Astrocyte of the hippocampus (primary cell): Measurements from ENCODE around the gene ZC3HAV1.
"Not testable (repeated sequence)": the region's sequence is repeated elsewhere in the genome, so short reads cannot be mapped to it uniquely, and the experiment has no call there.

Experiments
- DNase-seq: peaks from one replicate; pipeline ENCODE4 v3.0.0; 2011; ENCODE audit warnings: low read depth, low spot score

ZC3HAV1 gene

DNA sequence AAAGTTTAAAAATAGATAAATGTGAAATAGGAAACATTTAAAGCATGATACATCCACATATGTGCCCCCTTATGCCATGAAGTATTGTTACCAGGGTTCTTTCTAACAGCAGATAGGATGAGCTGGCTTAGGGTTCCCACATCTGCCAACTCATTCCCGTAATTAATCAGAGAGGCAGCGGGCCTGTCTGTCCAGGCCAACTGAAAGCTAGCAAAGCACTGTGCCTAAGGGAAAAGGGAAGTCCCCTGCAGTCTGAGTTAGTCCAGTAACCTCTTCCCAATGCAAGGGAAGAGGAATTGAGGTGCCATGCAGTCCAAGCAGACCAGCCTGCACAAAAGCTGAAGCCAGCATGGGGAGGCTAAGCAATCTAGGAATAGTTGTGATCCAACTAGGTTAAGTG is 55.4 kb downstream of the ZC3HAV1 start:
- no peak for DNase-seq

DNA sequence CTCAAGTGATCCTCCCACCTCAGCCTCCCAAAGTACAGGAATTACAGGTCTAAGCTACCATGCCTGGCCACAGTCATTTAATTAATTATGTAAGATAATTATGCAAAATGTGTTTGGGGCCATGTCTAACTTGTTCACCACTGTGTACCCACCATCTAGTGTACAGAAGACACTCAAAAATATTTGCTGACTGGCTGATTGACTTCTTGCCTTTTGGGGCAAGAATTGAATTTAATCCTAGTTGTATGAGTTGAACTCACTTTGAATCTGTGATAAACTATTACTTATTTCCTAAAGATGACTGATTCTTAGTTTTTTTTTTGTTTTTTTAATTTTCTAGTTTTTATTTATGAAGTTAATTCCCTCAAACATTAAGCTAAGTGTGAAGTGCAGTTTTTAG is 57.9 kb downstream of the ZC3HAV1 start:
- DNase-seq, result no peak

DNA sequence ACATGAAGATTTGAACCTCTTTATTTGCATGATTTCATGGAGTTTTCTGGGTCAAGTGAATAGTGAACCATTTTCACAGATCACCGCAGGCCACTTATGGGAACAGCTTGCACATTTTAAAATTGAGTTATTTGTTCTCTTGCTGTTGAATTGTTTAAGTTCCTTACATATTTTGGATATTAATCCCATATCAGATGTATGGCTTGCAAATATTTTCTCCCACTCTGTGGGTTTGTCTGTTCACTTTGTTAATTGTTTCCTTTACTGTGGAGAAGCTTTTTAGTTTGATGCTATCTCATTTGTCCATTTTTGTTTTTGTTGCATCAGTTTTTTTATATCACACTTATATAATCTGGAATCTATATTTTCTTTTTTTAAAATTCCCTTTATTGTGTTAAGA is 59.6 kb downstream of the ZC3HAV1 start:
- DNase-seq, result no peak

DNA sequence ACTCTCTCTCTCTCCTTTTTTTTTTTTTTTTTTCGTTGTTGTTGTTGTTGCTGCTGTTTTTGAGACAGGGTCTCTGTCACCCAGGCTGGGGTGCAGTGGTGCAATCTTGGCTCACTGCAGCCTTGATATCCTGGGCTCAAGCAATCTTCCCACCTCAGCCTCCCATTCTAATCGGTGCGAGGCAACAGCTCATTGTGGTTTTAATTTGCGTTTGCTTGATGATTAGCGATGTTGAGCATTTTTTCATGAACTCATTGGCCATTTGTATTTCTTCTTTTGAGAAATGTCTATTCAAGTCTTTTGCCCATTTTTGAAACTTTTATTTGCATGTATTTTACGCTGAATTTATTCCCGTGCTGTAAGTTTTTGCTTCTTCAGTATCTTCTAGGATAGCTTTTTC is 60.4 kb downstream of the ZC3HAV1 start:
- DNase-seq, result no peak

DNA sequence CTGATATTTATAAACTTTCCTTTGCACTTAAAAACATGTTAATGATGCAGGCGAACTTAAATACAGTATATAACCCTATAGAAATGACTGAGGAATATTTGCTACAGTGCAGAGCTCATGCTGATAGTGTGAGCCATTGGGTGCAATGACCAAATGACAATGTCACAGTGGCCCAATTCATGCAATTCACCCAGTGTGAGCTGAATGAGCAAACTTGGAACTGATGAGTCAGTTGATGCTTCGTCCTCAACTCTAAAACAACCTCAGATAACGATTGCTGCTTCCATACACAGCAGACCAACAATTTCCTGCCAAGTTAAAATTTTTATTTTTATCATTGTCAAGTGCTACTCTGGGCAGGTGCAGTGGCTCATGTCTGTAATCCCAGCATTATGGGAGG is 61.5 kb downstream of the ZC3HAV1 start:
- DNase-seq, result no peak

DNA sequence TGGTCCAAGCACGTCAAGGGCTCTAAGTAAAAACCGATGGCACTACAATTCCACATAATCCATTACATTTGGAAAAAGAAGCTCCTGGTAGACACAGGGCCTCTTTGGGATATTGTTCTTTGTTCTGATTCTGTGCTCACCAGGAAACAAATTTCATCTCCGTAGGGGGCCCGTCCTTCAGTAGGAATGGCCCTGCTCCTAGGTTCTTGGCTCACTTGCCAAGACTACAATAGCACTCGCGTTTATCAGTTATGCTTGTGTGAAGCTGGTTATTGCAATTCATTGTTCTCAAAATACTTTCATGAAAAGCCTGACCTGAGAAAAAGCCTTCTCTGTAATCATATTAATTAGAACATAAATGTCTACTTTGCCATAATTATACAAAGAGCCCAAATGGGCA is 63.4 kb downstream of the ZC3HAV1 start:
- no peak for DNase-seq

DNA sequence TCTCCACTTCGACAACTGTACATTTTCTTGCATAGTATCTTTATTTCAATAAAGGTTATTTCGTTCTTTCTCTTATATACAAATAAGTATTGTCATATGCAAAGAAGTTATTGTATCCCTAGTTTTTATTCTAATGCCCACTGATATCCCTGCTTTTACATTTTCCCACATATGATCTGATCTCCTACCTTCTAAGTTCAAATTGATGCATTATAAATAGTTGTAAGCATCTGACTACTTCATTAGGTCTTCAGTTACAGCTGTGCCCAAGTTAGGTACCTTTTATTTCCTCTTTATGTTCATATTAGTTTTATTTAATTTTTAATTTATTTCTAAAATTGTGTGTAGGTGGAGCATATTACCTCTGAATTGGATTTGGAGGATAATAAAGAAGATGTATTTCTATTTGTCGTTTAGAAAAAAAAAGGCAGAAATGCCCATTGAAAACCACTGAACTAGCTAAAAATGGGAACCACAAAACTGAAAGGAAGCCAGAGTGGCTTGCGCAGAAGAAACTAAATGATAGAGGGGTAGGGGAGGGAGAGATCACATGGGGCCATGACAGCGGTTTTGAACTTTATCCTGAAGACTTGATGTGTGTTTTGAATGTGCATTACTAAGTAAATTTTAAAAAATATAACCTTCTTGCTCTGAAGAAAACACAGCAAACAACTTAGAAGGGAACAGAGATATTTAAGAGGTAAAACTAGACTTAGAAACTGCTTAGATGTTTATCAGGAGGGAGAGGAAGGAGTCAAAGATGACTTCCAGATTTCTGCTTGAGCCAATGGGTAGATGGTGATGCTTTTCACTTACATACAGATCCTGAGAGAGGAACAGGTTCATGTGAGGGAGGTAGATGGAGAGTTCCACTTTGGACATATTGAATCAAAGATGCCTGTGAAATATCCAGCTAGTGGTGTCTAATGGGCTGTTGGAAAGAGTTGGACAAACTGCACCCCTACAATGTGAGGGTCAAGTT is 64.4 kb downstream of the ZC3HAV1 start:
- DNase-seq, result no peak

DNA sequence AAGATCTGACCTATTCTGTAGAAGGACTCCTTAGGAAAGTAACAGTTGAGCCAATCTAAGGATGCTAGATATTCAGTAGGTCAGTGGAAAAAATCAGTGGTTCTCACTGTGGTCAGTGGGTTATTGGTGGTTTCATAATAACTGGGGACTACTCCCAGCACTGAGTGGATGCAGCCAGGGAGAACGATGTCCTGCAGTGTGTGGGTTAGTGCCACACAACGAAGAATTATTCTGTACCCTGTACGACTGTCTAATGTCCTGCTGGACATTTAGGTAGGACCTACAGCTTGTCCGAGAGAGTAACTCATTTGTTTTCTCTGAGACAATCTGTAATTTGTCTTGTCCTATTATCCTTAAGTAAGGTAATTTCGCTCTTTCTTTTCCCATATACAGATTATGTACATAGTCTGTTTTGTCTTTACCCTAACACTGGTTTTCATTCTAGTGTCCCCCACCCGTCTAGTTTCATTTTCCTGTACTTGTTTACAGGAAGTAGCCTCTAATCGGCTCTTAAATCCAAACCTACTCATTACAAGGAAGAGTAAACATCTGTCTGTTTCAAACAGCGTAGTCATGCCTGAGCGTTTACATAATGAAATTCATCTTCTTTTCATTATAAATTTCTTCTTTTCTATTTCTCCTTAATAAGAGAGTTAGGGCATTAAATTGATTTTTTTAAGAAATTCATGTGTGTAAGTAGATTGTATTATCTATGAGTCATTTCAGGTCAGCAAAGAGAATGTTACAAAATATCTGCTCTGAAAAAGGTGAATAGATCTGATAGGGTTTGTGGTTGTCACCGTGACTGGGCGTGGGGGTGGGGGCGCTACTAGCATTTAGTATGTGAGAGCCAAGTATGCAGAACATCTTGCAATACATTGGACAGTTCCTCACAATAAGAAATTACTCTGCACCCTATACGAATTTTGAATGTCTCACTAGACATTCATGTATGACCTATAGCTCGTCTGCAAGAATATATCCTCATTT is 65.4 kb downstream of the ZC3HAV1 start:
- DNase-seq, result no peak

DNA sequence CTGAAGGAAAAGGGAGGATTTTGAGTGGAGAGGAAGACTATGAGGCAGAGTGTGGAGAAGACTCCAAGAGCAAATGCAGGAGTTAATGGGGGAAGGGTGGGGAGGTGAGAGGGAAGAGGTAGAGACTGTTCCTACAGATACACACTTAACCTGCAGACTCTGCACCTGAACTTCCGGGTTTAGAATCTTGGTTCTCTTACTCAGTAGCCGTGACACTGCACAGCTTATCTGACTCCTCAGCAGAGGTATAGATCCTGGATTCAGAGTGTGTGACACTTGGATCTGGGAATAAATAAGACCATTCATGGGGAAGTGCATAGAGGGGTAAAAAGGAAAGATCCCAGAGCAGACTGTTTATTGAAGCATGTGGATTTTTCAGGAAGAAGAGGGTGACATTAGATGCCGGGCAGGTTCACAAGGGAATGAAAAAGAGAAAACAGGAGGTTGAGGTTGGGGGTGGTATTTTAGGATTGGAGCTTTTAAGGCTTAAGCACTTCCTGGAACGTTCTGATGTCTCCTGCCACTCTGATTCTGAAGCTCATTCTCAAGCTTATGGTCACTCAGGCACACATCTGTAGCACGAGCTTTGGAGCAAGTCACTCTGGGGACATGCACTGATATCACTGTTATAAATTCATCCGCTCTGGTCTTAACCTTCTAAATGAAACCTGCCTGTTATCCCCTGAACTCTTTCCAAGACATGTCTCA is 68.0 kb downstream of the ZC3HAV1 start:
- no peak for DNase-seq

DNA sequence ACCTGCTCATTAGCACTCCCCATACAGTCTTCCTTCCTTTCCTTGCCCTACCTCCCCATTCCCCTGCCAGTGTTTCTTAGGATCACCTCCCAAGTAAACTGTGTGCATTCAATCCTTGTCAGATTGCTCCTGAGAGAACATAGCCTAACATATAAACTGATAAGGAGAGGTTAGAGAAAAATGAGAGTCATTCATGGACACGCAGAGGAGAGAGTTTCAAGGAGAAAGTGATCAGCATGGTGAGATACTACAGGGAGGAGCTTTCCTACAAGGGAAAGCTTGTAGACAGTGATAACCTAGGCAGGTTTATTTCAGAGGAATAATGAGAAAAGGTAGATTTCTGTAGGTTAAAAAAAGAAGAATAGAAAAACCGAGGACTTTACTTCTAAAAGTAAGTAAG is 70.8 kb downstream of the ZC3HAV1 start:
- DNase-seq, result no peak

DNA sequence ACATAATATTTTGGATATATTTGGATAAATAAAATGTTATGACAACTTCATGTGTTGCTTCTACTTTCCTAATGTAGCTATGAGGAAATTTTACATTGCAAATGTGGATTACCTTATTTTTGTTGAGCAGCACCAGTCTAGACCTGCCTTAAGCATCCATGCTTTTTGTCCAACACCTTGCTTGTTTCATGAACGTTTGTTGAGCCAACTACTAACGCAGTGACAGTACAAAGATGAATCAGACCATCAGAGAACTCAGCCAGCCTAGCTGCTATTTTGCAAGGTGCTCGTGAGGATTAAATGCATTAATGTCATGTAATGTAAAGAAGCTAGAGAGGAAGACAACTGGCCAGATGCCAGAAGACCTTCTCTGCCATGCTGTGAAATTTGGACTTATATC is 72.6 kb downstream of the ZC3HAV1 start:
- DNase-seq, result no peak

DNA sequence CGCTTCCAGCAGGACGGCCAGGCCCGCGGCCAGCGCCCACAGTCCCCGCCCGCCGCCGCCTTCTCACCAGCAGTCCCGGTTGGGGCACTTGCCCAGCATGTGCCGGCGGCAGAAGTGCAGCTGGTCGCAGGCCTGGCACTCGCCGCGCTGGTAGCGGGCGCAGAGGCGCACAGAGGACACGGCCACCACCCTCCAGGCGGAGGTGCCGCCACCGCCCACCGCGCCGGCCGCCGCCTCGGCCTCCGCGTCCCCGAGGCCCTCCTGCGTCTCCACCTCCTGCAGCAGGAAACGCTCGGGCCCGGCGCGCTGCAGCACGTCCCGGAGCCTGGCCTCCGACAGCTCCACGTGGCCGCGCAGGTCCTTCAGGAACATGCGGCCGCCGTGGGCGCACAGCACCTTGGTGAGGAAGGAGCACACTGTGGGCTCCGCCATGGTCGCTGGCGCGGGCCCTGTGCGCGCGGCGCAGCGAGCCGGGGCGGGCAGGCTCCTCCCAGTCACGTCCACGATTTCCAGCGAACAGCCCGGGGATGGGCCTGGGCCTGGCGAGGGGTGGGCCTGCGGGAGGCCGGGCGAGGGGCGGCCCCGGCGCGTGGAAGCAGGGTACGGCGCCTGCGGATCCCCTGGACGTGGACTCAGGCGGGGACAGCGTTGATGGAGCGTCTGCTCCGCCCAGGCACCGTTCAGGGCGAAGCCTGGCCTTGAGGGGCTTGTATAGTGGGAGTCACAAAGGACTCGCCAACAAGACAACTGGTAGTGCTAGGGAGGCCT is 73.8 kb downstream of the ZC3HAV1 start, which contains the start of gene ZC3HAV1L:
ZC3HAV1L (minus strand) TSS at position 457 of the 768 bp plus-strand sequence; CDS start at position 432, 25 bp downstream.
- DNase-seq, result peak; percentile 89

DNA sequence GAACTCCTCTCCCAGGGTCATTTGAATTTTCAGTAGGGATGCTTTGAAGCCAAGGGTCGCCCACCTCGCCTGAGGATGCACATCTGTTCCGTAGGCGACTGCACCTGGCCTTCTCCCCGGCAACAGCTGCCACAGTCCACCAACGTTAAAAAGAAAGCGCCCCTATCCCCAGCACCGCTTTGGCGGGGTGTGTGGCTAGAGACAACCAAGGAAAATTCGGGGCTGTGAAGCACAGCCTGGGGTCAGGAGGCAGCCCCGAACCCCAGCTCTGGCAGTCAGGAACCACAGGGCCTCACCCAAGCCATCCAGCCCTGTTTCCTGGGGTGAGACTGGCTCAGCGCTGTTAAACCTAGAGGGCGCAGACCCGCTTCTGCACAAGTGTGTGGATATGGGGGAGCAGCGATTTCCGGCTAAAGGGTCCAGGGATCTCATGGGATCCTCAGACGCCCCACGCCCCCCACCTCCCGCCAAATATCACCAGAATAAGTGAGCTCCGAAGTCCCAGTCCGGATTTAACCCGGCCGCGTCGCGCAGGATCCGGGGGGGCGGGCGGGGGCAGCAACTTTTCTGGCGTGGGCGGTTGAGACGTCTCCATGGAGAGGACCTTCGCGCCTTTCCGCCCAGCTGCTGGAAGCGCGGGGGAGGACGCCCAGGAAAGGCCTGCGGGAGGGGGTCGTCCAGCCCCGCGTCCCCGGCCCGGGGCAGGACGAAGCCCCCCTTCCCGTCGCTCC is 74.5 kb downstream of the ZC3HAV1 start:
- DNase-seq, result peak; percentile 50

DNA sequence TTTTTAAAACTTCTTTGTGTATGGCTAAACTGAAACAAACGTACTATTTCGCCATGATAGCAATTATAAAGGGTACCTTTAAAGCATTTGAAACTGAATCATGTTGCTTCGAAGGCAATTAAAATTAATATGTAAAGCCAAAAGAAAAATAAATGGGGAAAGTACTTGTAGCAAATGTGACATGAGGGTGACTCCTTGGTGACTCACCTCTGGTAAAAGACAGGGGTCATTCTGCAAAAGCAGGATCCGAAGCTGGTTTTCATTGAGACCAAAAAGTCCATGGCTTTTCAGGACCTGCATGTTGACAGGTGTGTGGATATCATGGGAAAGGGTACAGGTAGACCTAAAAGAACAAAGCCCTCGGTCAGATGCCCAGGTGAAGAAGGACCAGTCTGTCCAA is 75.2 kb downstream of the ZC3HAV1 start:
- DNase-seq, result peak; percentile 8

DNA sequence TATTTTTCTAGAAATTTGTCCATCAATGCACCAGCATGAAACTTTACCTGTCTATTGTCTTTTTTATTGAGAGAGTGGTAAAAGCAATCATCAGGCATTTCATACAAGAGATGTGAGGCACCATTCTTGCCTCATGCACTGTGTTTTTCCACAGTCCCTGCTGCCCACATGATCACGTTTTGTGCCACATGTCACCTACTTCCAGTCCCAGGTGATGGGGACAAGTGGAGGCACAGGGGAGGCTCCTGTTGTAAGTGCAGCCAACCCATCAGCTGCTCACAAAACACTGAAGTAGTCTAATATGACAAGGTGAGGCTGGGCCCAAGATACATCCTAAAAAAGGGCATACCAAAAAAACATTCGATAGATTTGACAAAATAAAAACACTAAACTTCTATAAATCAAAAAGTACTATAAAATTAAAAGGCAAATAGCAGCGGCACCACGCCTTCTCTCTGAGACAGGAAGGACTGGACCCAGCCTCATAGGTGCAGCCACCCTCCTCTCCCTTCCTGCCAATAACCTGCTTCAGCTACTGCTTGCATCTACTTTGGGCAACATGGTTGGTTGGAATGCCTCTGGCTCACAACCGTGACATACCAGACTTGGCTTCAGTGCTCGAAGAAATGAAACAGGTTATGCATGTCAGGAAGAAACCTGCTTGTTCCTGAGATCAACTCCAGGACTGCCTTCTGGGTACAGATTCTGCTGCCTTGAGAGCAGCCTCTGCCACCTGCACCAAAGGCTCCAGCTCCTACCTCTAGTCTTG is 76.0 kb downstream of the ZC3HAV1 start:
- DNase-seq, result peak; percentile 5

DNA sequence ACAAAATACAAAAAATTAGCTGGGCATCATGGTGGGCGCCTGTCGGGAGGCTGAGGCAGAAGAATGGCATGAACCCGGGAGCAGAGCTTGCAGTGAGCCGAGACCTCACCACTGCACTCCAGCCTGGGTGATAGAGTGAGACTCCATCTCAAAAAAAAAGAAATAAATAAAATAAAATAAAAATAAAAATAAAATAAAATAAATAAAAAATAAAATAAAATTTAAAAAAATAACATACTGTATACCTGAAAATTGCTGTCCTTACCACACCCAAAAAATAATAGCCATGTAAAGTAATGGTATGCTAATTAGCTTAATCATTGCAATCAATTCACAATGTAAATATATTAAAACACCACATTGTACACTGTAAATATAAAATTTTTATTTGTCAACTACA is 77.0 kb downstream of the ZC3HAV1 start:
- no peak for DNase-seq

DNA sequence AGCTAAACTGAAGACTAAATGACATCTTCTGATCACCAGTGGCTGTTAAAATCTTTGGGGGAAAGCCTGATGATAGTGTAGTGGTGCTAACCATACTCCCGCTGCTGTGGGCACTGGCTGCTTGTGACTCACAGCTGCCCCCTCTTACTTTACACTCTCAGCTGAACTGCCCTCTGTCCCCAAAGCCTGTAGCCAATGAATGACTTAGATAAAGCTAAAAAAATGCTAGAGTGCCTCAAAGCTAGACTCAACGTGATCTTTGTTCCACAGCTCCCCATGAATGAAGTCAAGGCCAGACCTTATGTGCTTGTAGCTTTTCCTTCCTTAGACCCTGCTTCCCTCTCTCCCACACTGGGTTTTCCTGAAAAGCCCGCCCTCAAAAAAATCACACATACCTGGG is 80.2 kb downstream of the ZC3HAV1 start:
- DNase-seq, result no peak

DNA sequence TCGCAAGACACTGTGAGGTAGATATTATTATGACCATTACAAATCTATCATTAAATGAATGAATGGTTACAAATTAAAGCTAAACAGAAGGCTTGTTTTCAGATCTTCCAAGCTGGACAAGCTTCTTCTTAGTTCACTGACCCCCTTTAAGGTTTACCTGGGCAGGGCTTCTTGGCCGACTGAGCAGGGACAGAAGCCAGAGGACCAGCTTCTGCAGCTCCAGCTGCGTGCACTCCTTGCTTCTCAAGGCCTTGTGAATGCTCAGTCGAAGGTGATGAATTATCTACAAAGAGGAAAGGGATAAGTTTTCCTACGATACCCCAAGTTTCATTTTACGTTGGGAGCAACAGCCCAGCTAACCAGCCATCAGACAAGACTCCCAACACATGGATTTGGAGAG is 83.0 kb downstream of the ZC3HAV1 start:
- DNase-seq, result no peak

DNA sequence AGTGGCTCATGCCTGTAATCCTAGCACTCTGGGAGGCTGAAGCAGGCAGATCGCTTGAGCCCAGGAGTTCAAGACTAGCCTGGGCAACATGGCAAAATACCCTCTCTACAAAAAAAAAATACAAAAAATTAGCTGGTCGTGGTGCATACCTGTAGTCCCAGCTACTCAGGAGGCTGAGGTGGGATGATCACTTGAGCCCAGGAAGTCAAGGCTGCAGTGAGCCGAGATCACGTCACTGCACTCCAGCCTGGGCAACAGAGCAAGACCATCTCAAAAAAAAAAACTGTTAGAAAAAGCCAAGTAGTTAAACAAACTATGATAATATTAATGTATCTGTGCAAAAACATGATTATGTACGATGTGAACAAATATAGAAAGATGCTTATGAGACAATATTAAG is 83.7 kb downstream of the ZC3HAV1 start:
- DNase-seq, result not testable (repeated sequence)
